Measurements from ENCODE around the gene PBX4. TPM values are rescaled to one million over a fixed set of nuclear protein-coding genes. Genes with fewer than 3 reads are reported as not detected.
"Not testable (repeated sequence)": the region's sequence is repeated elsewhere in the genome, so short reads cannot be mapped to it uniquely, and the experiment has no call there.

PBX4 gene, protein sequence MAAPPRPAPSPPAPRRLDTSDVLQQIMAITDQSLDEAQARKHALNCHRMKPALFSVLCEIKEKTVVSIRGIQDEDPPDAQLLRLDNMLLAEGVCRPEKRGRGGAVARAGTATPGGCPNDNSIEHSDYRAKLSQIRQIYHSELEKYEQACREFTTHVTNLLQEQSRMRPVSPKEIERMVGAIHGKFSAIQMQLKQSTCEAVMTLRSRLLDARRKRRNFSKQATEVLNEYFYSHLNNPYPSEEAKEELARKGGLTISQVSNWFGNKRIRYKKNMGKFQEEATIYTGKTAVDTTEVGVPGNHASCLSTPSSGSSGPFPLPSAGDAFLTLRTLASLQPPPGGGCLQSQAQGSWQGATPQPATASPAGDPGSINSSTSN
- total RNA-seq: 0.13 TPM in 1 of 2 replicates, not detected in the other

DNA sequence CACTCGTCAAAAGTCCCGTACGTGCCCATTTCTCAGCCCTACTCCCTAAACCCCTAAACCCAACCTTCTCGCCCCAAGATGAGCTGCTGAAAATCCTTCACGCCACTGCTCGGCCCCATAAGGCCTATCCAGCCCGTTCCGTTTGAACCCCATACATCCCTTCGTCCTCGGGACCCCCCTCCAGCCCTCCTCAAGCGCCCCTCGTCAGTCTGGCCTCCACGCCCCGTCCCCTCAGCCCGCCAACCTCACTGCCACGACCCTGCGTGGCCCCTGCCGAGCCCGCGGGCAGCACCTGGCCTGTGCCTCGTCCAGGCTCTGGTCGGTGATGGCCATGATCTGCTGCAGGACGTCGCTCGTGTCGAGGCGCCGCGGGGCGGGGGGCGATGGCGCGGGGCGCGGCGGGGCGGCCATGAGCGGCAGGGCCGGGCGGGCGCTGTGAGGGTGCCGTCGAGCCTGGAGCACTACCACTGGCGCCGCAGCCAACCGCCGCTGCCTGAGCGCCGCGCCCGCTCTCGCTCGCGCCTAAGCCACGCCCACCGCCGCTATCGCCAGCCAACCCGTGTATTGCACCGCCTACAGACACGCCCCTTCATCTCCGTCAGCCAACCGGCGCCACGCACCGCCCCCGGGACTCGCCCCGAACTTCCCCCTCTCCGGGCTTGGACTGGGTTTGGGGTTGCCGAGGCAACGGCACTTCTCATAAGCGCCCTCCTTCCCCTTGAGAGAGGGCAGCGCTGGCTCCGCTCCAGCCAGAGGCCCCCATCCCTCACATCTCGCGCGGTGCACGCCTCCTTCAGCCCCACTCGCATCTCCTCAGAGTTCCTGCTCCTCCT lies at the start of gene PBX4:
Gene PBX4, minus strand, starts transcription at position 469 of the 833 bp plus-strand sequence. Its CDS starts 58 bp downstream, at position 411.
- peak; percentile 17 to 69 for DNase-seq (ENCODE audit: low read depth in 2 of 2)

DNA sequence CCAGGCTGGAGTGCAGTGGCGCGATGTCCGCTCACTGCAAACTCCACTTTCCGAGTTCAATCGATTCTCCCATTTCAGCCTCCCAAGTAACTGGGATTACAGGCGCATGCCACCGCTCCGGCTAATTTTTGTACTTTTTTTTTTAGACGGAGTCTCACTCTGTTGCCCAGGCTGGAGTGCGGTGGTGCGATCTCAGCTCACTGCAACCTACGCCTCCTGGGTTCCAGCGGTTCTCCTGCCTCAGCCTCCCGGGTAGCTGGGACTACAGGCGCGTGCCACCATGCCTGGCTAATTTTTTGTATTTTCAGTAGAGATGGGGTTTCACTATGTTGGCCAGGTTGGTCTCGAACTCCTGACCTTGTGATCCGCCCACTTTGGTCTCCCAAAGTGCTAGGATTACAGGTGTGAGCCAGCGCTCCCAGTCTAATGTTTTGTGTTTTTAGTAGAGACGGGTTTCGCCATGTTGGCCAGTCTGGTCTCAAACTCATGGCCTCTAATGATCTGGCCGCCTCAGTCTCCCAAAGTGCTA lies 47.0 kb upstream of the PBX4 start:
- not testable (repeated sequence) for DNase-seq (ENCODE audit: low read depth in 2 of 2)

DNA sequence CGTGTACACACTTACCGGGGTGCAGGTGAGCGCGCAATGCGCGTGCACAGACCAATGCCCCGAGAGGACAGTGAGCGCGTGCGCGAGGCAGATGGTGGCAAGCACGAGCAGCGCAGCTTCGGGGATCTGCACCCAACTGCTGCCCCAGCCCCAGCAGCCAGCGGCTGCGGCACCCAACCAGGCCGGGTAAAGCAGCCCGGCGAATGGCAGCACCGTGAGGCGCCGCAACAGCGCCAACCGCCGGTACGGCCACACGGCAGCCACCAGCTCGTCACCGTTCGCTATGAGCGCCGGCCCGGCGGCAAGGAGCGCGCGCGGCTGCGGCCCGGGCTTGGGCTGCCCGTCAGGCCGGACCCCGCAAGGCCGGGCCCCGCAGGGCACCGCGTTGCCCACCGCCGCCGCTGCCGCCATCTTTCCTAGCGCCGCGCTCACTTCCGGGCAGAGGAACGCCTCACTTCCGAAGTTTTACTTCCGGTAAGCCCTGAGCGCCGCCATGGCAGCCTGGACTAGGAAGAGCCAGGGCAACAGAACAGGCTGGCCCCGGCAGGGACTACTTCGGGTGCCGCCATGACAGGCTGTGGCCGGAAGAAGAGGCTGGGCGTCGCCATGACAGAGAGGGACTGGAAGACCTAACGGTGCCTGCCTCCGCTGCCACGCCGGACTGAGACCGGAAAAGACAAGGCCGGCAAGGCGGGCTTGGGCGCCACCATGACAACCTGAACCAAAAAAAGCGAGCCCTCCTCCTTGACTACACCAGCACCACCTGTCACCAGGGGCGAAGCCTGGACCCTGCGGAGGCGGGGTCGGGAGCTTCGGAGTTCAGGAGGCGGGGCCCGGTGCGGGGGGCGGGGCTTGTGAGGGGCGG lies 45.0 kb upstream of the PBX4 start, which contains the start of gene ATP13A1:
Gene ATP13A1, minus strand, starts transcription at position 421 of the 865 bp plus-strand sequence. Its CDS starts 10 bp downstream, at position 411.
- peak; percentile 92 to 97 for DNase-seq (ENCODE audit: low read depth in 2 of 2)

DNA sequence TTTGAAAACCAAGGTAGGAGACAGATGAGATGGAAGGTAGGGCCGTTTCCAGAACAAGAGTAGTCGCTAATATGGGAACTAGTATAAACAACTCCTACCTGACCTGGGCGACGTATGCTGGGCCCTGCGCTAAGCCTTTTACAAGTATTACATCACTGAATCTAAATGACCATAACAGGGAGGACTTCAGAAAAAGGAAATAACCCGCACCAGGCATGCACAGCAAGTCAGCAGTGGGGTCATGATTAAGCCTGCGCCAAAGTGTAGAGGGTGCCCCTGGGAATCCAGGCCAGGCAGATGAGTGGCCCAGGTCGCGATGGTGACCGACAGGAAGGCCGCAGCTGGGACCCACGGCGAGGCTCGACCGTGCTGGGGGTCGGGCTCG lies 44.4 kb upstream of the PBX4 start:
- DNase-seq (ENCODE audit: low read depth in 2 of 2): no peak

DNA sequence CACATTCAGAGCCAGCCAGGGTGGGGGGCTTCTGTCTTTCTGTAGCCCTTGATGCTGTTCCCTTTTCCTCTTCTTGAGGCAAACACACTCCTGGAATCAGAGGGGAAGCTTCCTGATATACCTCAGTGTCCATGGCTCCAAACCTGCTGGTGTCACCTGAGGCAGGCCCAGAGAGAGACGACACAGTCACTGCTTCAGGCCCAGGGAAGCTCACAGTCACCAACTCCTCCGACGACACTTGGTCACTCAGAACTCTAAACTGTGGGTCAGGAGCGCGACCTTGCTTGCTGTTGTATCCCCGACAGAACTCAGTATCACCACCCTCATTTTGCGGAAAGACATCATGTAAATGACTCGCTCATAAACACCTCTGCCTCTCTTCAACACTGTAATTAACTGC lies 43.9 kb upstream of the PBX4 start:
- no peak for DNase-seq (ENCODE audit: low read depth in 2 of 2)

DNA sequence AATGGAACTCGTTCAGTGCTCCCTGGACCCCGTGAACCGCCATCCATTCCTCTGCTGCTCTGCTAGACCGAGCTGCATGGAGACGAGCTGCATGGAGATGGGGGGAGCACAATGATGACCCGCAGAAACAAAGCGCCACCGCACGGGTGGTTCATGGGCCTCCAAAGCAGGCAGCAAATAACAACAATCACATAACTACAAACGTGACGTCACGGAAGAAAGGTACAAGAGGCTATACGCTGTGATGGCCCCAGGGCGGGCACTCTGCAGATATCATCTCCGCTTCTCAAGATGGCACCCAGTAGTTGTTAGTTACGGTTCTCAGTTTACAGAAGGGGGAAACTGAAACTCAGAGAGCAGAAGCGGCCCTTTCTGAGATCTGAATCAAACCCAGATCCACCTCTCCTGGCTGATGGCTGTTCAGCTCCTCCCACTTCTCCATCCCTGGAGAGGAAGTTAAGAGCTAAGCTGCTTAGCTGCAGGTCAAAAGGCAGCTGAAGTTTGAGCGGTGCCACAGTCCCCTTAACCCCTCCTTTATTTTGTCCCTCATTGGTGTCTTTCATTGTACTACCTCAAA lies 43.3 kb upstream of the PBX4 start:
- DNase-seq (ENCODE audit: low read depth in 2 of 2): no peak

DNA sequence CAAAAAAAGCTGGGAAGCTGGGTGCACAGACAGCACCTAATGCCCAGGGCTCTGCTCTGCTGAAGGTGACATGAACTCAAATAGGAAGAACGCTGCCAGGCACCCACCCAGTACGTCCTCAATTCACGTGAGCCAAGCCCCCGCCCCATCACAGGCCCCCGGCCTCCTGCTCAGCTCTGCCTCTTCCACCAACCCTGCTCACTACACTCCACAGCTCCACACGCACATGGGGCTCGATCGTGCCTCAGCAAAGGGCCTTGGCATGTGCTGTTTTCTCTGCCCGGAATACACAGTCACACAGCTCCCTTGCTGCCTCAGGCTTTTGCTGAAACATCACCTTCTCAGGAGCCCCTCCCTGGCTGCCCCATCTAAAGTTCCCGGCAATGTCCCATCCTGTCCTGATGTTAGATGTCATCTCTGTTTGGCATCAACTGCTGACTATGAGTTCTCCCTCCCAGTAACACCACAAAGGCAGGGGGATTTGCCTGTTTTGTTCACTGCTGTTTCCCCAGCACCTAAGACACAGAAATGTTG lies 42.7 kb upstream of the PBX4 start:
- no peak for DNase-seq (ENCODE audit: low read depth in 2 of 2)

DNA sequence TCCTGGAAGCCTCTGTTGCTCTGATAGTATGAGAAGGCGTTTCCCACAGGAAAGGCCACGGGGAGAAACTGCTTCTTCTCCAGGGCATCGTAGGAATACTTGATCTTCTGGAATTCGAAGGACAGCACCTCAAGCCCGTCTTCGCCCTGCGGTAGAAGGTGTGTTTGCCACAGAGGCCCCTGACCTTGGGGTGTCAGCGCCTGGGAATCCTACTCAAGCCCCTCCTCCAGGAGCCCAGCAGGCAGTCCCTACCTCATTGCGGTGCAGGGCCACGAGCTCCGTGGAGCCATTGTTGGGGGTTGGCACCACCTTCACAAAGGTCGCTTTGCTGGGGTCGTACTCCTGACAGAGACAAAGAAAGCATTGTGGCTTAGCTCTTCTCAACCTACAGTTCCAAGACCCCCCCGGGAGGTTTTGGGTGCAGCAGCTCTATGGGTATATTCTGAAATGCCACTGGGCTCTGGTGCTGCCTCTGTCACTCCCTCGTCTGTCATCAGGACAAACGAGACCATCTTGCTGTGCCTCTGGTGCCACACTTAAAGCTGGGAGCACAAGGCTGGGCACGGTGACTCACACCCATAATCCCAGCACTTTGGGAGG lies 41.3 kb upstream of the PBX4 start:
- DNase-seq (ENCODE audit: low read depth in 2 of 2): no peak

DNA sequence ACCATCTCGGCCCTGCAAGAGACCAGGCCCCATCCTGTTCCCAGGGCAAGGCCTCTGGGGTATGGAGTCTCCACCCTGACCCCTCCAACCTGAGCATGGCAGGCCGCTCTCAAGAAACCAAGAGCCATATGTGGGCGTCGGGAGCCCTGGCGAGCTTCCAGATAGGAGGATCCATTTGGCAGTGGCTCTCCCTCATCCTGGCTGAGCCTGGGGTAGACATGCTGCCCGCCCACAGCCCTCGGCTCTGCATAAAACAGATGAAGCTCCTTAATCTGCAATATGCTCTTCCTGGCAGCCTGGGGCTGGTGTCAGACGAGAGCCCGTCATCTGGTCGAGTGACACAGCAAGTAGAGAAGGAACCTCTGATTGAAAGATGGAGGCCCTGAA lies 38.9 kb upstream of the PBX4 start:
- no peak for DNase-seq (ENCODE audit: low read depth in 2 of 2)

DNA sequence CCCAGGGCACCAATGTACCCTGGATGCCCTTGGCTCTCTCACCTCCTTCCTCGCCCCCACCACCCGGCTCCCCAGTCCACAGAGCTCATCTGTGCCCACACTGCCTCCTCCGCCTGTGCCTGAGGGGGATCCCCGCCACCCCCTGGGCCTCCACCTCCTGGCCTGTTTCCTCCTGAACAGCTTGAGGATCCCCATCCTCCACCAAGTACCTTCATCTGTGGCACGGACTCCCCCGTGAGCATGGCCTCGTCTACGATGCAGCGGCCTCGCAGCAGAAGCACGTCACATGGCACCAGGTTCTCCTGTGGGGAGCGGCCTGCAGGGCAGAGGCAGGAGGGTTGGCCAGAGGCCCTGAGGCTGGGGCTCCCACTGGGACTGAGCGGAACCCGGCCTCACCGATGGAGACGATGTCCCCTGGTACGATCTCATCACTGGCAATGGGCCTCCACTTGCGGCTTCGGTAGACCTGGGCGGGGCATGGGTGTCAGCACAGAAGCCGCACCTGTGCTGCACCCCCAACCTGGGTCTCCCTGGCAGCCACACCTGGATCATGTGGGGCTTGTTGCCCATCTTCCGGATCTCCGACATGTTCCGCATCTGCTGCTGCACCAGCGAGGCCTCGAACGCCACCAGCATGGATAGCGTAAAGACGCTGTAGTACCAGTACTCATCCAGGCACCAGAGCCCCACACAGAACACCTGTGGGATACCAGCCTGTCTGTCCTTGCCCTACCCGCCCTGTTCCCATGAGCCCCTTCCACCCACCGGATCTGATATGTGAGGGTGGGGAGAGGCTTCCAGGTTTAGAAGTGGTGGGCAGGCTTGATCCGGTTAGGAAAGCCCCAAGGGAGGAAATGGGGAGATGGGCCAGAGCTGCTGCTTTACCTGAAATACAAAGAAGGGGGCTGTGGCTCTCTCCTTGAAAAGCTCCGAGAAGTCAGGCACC lies 38.2 kb upstream of the PBX4 start:
- DNase-seq (ENCODE audit: low read depth in 2 of 2): no peak

DNA sequence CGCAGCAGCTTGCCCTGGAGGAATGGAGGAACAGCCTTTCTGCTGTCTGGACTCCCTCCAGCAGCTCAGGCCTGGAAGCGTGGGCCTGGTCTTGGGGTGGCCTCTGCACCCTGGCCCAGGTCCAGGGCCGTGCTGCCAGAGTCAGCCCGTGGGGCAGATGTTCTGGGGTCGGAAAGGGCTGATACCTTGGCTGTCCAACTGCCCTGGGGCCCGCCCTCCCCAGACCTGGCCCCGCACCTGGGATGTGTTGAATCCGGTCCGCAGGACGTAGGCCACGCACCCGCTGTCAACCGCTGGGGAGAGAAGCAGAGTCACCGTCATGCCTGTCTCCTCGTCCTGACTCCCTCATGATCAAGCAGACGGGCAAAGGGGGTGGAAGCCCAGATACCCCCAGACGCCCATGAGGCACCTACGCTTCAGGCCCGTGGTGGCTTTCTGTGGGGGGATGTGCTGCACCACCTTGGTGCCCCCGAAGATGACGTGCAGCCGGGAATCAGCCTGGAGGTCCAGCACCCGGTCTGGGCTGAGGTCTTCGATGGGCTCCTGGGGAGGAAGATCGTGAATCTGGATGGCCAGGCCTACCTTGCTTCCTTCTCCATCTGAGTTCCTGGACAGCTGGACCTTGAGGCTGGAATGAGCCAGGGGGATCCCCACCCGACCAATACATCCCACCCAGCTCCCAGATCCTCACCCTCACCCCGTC lies 37.3 kb upstream of the PBX4 start:
- DNase-seq (ENCODE audit: low read depth in 2 of 2): no peak

DNA sequence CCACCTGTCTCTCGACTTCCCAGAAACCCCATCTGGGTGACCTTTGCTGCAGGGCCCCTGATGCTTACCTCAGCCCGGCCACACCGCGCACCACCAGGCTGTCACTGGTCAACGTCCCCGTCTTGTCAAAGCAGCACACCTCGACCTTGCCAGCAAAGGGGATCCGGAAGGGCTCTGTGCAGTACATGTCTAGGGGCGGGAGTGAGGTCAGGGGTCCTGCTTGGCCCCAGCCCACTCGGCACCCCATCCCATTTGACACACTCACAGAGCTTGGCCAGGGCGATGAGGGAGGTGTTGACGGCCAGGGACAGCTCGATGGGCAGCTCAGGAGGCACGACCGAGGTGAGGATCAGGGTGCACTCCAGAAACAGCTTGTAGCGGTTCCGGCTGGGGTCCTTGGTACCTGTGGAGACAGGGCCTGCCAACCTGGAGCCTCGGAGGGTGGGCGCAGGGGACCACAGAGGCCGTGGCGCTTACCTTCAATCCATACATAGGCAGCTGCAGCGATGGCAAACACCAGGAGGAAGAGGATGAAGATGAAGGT lies 36.6 kb upstream of the PBX4 start:
- no peak for DNase-seq (ENCODE audit: low read depth in 2 of 2)

DNA sequence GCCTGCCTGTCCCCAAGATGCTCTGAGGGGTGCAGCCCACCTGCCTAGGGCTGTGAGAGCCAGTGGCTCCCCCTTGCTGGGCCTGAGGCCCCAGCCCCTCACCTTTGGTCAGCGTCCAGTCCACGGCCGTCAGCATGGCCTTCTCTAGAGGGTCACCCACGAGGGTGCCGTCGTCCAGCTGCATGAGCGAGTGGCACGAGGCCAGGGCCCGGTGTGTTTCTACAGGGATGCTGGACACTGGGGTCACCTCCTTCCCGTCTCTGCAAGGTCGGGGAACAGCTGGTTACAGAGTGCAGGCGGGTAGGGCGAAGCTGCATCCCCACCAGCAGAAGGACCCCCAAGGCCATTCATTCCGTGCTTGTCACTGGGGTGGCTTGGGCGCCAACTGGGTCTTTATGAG lies 36.0 kb upstream of the PBX4 start:
- DNase-seq (ENCODE audit: low read depth in 2 of 2): no peak

DNA sequence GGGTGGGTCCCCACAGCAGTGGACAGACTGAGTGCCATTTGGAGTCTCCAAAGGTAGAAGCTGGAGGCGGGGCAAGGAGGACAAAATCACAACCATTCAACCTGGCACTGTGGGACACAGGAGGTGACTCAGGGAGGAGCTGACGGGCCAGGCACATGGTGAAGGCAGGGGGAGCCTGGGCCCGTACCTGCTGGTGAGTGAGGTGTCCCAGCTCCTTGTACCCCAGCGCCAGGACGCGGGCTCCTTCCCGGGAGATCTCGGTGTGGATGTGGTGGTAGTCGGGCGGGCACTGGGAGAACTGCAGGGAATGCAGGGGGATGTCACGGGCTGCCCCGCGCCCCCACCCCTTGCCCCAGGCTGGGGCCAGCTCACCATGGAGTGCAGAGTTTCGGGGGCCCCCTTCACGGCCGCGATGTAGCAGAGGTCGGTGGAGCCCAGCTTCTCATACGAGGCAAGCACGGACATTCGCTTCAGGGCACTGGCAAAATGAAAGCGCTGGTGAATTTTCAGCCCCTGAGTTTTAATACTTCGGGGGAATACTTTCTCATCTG lies 35.2 kb upstream of the PBX4 start:
- no peak for DNase-seq (ENCODE audit: low read depth in 2 of 2)

DNA sequence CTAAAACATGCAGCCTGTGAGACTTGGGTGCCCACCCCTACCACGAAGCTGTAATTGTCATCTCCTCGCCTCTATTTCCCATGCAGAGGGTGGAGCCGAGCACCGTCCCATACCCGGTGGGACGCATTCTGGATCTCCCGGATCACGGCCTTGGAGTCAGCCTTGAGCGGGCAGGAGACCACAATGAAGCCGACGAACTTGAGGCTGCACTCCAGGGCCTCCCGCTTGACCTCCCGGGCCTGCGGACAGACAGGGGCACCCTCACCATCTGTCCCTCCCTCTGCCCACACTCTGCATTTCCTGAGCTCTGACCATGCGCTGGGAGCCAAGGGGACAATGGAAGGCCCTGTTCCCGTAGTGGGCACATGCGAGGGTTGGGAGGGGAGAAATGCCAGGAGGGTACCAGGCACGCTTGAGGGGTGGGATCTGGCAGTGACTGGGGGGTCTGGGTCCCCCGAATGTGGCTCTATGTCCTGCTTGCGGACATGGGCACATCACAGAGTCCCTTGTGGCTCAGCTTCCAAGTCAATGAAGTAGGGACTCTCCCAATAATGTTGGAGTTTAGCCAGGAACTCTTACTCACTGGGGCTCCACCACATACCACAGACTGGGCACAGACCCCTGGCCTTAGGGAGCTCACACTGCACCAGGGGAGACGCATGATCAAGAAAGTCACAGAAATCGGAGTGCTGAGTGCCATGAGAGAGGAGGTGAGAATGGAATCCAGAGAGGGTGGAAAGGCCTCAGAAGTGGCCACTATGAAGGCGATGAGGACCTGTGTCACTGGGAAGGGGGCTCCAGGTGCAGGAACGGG lies 34.2 kb upstream of the PBX4 start:
- DNase-seq (ENCODE audit: low read depth in 2 of 2): no peak

DNA sequence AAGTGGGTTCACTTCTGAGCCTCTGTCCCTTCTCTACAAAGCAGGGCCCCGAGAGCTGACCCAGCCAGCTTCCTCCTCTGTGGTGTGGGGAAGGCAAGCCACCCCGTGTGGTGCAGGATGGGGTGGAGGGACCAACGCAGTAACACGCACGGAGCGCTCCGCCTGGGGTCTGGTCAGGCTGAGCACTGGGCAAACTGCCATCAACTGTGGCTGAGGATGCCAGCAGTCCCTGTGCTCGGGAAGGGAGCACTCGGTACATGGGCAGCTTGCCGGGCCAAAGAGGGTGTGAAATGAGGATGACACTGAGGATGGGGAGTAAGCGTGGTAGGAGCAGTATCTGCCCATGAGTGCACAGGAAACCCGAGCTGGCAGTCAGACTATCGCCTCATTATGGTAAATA lies 32.6 kb upstream of the PBX4 start:
- DNase-seq (ENCODE audit: low read depth in 2 of 2): no peak

DNA sequence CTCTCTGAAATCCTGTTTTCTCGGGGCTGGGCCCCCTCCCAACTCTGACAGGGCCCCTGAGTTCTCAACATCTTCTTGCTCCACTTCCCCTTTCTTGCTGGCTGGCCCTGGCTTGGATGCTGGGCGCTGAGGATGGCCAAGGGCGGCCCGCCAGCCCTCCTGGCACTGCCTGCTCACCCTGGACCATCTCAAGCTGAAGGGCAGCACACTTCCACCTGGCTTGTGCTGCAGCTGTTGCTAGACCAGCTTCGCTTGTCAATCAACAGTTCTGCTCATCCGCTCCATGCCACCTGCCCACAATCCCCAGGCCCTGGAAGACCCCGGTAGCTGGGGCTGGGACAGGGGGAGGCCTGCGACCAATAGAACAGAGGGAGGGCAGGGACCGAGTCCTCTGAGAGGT lies 31.8 kb upstream of the PBX4 start:
- DNase-seq (ENCODE audit: low read depth in 2 of 2): no peak

All from dermis microvascular lymphatic vessel endothelial cell (primary cell).